CD4-positive, alpha-beta T cell treated with Interleukin-21 for 1 hour (primary cell): Measurements from ENCODE around the gene EPHA1.
"Not testable (repeated sequence)": the region's sequence is repeated elsewhere in the genome, so short reads cannot be mapped to it uniquely, and the experiment has no call there.

Experiments used
- DNase-seq: peaks from one replicate; pipeline ENCODE4 v3.0.0-alpha.2; 2020

Gene EPHA1

GRCh38 chr7:143429770-143430698 is 21.4 kb upstream of the EPHA1 start:
- DNase-seq = no peak

- no peak for DNase-seq
Observed at GRCh38 chr7:143426479-143427142, 18.0 kb upstream of the EPHA1 start.

- DNase-seq = not testable (repeated sequence)
Observed at GRCh38 chr7:143424476-143424875, 15.8 kb upstream of the EPHA1 start.

- DNase-seq = no peak
Observed at GRCh38 chr7:143422033-143422432, 13.4 kb upstream of the EPHA1 start.

- not testable (repeated sequence) for DNase-seq
Observed at GRCh38 chr7:143420624-143421023, 12.0 kb upstream of the EPHA1 start.

- no peak for DNase-seq
Observed at GRCh38 chr7:143419880-143420279, 11.2 kb upstream of the EPHA1 start.

GRCh38 chr7:143418681-143419458 is 10.2 kb upstream of the EPHA1 start:
- DNase-seq = no peak

GRCh38 chr7:143417734-143418383 is 9.2 kb upstream of the EPHA1 start:
- DNase-seq = no peak

GRCh38 chr7:143416565-143417149 is 8.0 kb upstream of the EPHA1 start:
- DNase-seq = peak; percentile 68

GRCh38 chr7:143415742-143416397 is 7.2 kb upstream of the EPHA1 start:
- no peak for DNase-seq

GRCh38 chr7:143415209-143415608 is 6.6 kb upstream of the EPHA1 start:
- DNase-seq = not testable (repeated sequence)

GRCh38 chr7:143413123-143413522 is 4.5 kb upstream of the EPHA1 start:
- no peak for DNase-seq

GRCh38 chr7:143411976-143412708 is 3.5 kb upstream of the EPHA1 start:
- DNase-seq = no peak

- DNase-seq = no peak
Observed at GRCh38 chr7:143410521-143411004, 1.9 kb upstream of the EPHA1 start.

- DNase-seq = no peak
Observed at GRCh38 chr7:143408252-143408685, 387 bp downstream of the EPHA1 start.

- DNase-seq = peak; percentile 54
Observed at GRCh38 chr7:143407287-143408251, 1.1 kb downstream of the EPHA1 start.

- DNase-seq = no peak
Observed at GRCh38 chr7:143406002-143406357, 2.7 kb downstream of the EPHA1 start.

GRCh38 chr7:143405173-143406001 is 3.3 kb downstream of the EPHA1 start:
- no peak for DNase-seq

GRCh38 chr7:143402233-143402632 is 6.4 kb downstream of the EPHA1 start:
- DNase-seq = not testable (repeated sequence)
